Heart left ventricle (tissue), 13 donors: ENCODE results near the gene ADCY5.

ENCODE experiments used
- POLR2A ChIP-seq, 2 donors: fragments of 450-650 bp; IDR thresholded peaks; one replicate each; pipeline ENCODE4 v1.6.1; 2017; ENCODE audit warnings: antibody characterized with exemption in 2 of 2, mild to moderate bottlenecking in 2 of 2, moderate library complexity in 2 of 2
- TF ChIP-seq, protein P1 (sequence below), 12 donors: fragments of 200-600 bp; sonication (generic) in 4 of 12; IDR thresholded peaks; one replicate each; pipeline versions ENCODE4 v1.5.0 to v1.8.0; 2018 to 2022; ENCODE audit warnings: antibody characterized with exemption in 12 of 12, mild to moderate bottlenecking in 5 of 12
- donor health status: ischemic (EF 13 %, LVEDD 7.1; RV severe dilation, severe dysfunction).
- donor health status: DM: no; HTN: yes; CAD: no.
- donor health status: DM: no; HTN: no; CAD: no.
- donor health status: ischemic (EF 25% LVEDD 6.9; RV normal size, moderate dysfunction).
- donor health status: ischemic (EF 25% LVEDD 5.7; RV mildly dilated, moderate dysfunction).
- donor health status: ischemic (EF 35%, LVEDD 5.7; RV mildly dilated, moderate dysfunction).
- donor health status: nonischemic (EF 11% LVEDD 7.7; RV severe dilation, severe dysfunction).
- donor health status: DM: yes; HTN: yes; CAD: no.
- donor health status: PGD.
- donor health status: ischemic (EF 29% LVEDD 5.4; RV normal size, mild dysfunction).
- donor health status: nonischemic (EF 23%, LVEDD 6.1; RV moderate dilation, normal function).

DNA sequence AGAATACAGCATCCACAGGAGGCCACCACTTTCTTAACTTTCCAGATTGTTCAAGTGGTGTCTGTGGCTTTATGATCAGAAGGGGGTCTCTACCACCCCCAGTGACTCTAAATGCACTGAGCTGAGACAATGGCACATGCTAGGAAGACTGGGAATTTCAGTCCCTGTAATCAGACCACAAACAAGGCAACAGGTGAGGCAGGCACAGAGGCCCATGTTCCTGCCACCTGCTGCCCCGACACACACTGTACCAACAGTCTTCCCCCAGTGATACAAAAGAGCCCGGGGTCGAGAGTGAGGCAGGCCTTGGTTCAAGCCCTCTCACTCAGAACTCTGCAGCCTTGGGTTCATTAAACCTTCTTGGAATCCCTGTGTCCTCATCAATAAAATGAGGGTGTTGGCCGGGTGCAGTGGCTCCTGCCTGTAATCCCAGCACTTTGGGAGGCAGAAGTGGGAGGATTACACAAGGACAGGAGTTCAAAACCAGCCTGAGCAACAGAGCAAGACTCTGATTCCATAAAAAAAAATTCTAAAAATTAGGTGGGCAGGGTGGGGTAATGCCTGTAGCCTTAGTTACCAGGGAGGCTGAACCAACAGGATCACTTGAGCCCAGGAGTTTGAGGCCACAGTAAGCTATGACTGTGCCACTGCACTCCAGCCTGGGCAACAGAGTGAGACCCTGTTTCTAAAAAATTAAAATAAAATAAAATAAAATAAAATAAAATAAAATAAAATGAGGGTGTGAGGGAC lies 55.8 kb downstream of the ADCY5 start:
- TF ChIP-seq, protein P1, sequence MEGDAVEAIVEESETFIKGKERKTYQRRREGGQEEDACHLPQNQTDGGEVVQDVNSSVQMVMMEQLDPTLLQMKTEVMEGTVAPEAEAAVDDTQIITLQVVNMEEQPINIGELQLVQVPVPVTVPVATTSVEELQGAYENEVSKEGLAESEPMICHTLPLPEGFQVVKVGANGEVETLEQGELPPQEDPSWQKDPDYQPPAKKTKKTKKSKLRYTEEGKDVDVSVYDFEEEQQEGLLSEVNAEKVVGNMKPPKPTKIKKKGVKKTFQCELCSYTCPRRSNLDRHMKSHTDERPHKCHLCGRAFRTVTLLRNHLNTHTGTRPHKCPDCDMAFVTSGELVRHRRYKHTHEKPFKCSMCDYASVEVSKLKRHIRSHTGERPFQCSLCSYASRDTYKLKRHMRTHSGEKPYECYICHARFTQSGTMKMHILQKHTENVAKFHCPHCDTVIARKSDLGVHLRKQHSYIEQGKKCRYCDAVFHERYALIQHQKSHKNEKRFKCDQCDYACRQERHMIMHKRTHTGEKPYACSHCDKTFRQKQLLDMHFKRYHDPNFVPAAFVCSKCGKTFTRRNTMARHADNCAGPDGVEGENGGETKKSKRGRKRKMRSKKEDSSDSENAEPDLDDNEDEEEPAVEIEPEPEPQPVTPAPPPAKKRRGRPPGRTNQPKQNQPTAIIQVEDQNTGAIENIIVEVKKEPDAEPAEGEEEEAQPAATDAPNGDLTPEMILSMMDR (IDR thresholded peaks at IDR 0.05), result no peak
- TF ChIP-seq POLR2A (IDR thresholded peaks at IDR 0.05), result no peak
